ENCODE results near the gene LRRC47. TPM values are rescaled to one million over a fixed set of nuclear protein-coding genes. Genes with fewer than 3 reads are reported as not detected.
A peak's percentile ranks its signal among the peaks of the same experiment; 100 is the strongest.

Gene LRRC47
- total RNA-seq, 1 experiment from 2014 or later = 65.1 TPM

GRCh38 chr1:3770047-3770765, 26.1 kb downstream of the LRRC47 start:
- Histone ChIP-seq H4K8ac (replicated peaks; ENCODE audit: insufficient read length, low read depth, low read length) (no peak overlapping the region), H4K5ac (ENCODE audit: insufficient read length, low read depth, low read length) (no peak overlapping the region), H3K27me3 (ENCODE audit: insufficient read depth, low read length) (no peaks in the 10 kb centered on the region), H2BK15ac (ENCODE audit: low read depth, low read length) (no peak overlapping the region), H4K20me1 (ENCODE audit: control insufficient read depth, insufficient read depth, insufficient read length) (no peaks in the 10 kb centered on the region), H3K23me2 (ENCODE audit: insufficient read length, low read depth, low read length, poor library complexity, severe bottlenecking) (peaks cover 11% of the 10 kb centered on the region), H3T11ph (ENCODE audit: low read length) (no peak overlapping the region), H3K56ac (ENCODE audit: insufficient read length, low read depth, low read length) (no peak overlapping the region), H2AFZ (ENCODE audit: low read length) (no peak overlapping the region), H3K23ac (ENCODE audit: insufficient read length, low read depth, low read length) (no peak overlapping the region), H4K91ac (ENCODE audit: insufficient read length, low read depth, low read length) (no peak overlapping the region), H2AK5ac (ENCODE audit: insufficient read length, low read length) (no peak overlapping the region), H2BK120ac (ENCODE audit: low read depth, low read length, poor library complexity, severe bottlenecking) (no peak overlapping the region), H3K4me2 (ENCODE audit: insufficient read depth, insufficient read length, low read length) (no peak overlapping the region), H3K18ac (ENCODE audit: insufficient read length, low read depth, low read length) (no peak overlapping the region), H2BK12ac (ENCODE audit: insufficient read length, low read depth, low read length) (no peak overlapping the region), H3K4ac (ENCODE audit: low read depth, low read length) (no peak overlapping the region), H3K9ac (ENCODE audit: extremely low read depth, insufficient read length, low read length) (no peak overlapping the region), H3K4me1 (ENCODE audit: insufficient read depth, low read length) (no peaks in the 10 kb centered on the region; the same call in 1 of the 2 replicates), H2BK20ac (ENCODE audit: low read depth, low read length, poor library complexity, severe bottlenecking) (no peak overlapping the region), H3K27ac (ENCODE audit: insufficient read length, low read depth, low read length) (no peak overlapping the region), H3K14ac (ENCODE audit: insufficient read depth, low read length) (no peak overlapping the region; the same call in 1 of the 2 replicates), H2BK5ac (ENCODE audit: insufficient read length, low read length) (no peak overlapping the region), H3K79me2 (ENCODE audit: insufficient read depth, low read length) (no peaks in the 10 kb centered on the region), H3K79me1 (ENCODE audit: insufficient read depth, low read depth, low read length, poor library complexity, severe bottlenecking) (no peaks in the 10 kb centered on the region), H3K9me3 (ENCODE audit: control insufficient read depth, low read depth, low read length) (no peaks in the 10 kb centered on the region)
- Mint-ChIP-seq H3K27me3 (ENCODE audit: low read depth) (peaks cover 39% of the 10 kb centered on the region), H3K36me3 (ENCODE audit: insufficient read depth in 1 of 3, low read depth in 3 of 3) (peaks cover 2 to 24% (median 11%) of the 10 kb centered on the region in 3 experiments; a peak in 6 of 7 replicates), H3K9me3 (peaks cover 16 to 33% of the 10 kb centered on the region in 2 experiments), H3K27ac (no peak overlapping the region), H3K4me1 (peaks cover 12 to 20% of the 10 kb centered on the region in 2 experiments; a peak in 3 of 4 replicates), H3K4me3 (peak overlapping the region in 1 of 2 experiments; percentile 7; a peak in 2 of 5 replicates)
- no peak for TF ChIP-seq CTCF (conservative IDR thresholded peaks at IDR 0.05)
- no CpG with 5 or more reads among the region's 16 CpGs for WGBS (ENCODE audit: extremely low coverage, insufficient read length, low lambda C conversion rate)
- DNase-seq = no peak
